Activated CD8-positive, alpha-beta T cell treated with anti-CD3 and anti-CD28 coated beads, Interleukin-2, amount 10 ng/mL, durations not matched to agents 7 days and 5 days (primary cell): ENCODE results near the gene PDCD11. TPM values are rescaled to one million over a fixed set of nuclear protein-coding genes. Genes with fewer than 3 reads are reported as not detected.
"Not testable (repeated sequence)": the region's sequence is repeated elsewhere in the genome, so short reads cannot be mapped to it uniquely, and the experiment has no call there.

Experiments used
- ATAC-seq: fragments of 150-1000 bp; cut with Tn5 transposase; one replicate; pipeline ENCODE4 v1.10.0; 2021; ENCODE audit warnings: moderate library complexity
- CTCF ChIA-PET: fragments of 350-600 bp; sonication (Branson Sonifier 250); formaldehyde crosslinking; loops from one replicate; lab custom pipeline; 2021; ENCODE audit warnings: antibody characterized with exemption; lab: Charles Lee
- POLR2A ChIA-PET: fragments of 350-600 bp; sonication (Branson Sonifier 250); formaldehyde crosslinking; loops from one replicate; lab custom pipeline; 2021; ENCODE audit warnings: antibody characterized with exemption; lab: Charles Lee
- DNase-seq: peaks from one replicate; pipeline ENCODE4 v3.0.0-alpha.2; 2020
- H3K27ac Mint-ChIP-seq: one replicate; pipeline ENCODE4 v1.8.0; 2021; ENCODE audit warnings: mild to moderate bottlenecking, mixed read lengths
- H3K27me3 Mint-ChIP-seq: one replicate; pipeline ENCODE4 v1.8.0; 2021; ENCODE audit warnings: low read depth, mixed read lengths
- H3K36me3 Mint-ChIP-seq: one replicate; pipeline ENCODE4 v1.8.0; 2021; ENCODE audit warnings: low read depth, mixed read lengths
- H3K4me1 Mint-ChIP-seq: one replicate; pipeline ENCODE4 v1.8.0; 2021; ENCODE audit warnings: low read depth, mixed read lengths
- H3K4me3 Mint-ChIP-seq: one replicate; pipeline ENCODE4 v1.8.0; 2021; ENCODE audit warnings: mild to moderate bottlenecking, mixed read lengths
- H3K9me3 Mint-ChIP-seq: one replicate; pipeline ENCODE4 v1.8.0; 2022; ENCODE audit warnings: mixed read lengths; ENCODE audit not compliant: insufficient read depth
- total RNA-seq, 2 experiments: library from RNA; stranded (reverse); gene quantifications; one replicate each; pipeline ENCODE4 v1.2.3, GENCODE V29; 2021

The PDCD11 gene
- total RNA-seq = 10 to 100 TPM; 57.1 to 57.4 TPM

- H3K27me3 Mint-ChIP-seq = no peaks in the 10 kb centered on the region
- peak; percentile 98 for DNase-seq
- peaks cover 55% of the 10 kb centered on the region for H3K36me3 Mint-ChIP-seq
- H3K27ac Mint-ChIP-seq = peak within 1 kb of the TSS; percentile 94
- ChIA-PET POLR2A (interaction anchor here (0.6 to 2.3 kb wide), 4 partner anchors 28 to 204 kb away, joined by 3 to 15 read pairs (median 6); partner anchors contain the start of genes NT5C2 and TAF5), CTCF (interaction anchor here (0.6 to 2.3 kb wide), 8 partner anchors 8 to 90 kb away, joined by 3 to 9 read pairs (median 4); partner anchors contain the start of gene TAF5)
- H3K4me1 Mint-ChIP-seq = peaks cover 48% of the 10 kb centered on the region
- H3K4me3 Mint-ChIP-seq = peak within 1 kb of the TSS; percentile 93
- H3K9me3 Mint-ChIP-seq = no peaks in the 10 kb centered on the region
- peak; percentile 99 for ATAC-seq
These were observed at the start of gene PDCD11, which contains the start of gene ATP5MK for GRCh38 chr10:103396067-103396788. Gene PDCD11 (plus strand): TSS chr10:103396626. CDS start chr10:103398427, 1,801 bp downstream. Gene ATP5MK (minus strand): TSS chr10:103396475. CDS start chr10:103392457, 4,018 bp downstream.

- peaks cover 20% of the 10 kb centered on the region for H3K36me3 Mint-ChIP-seq
- H3K27ac Mint-ChIP-seq = peak overlapping the region; percentile 74
- CTCF ChIA-PET = interaction anchor here (1.0 to 3.0 kb wide), 3 partner anchors 17 to 105 kb away, joined by 3 to 13 read pairs (median 4); no protein-coding TSS in a partner anchor
- peak overlapping the region; percentile 94 for H3K4me3 Mint-ChIP-seq
- no peaks in the 10 kb centered on the region for H3K27me3 Mint-ChIP-seq
- H3K9me3 Mint-ChIP-seq = no peaks in the 10 kb centered on the region
- POLR2A ChIA-PET = interaction anchor here (2.2 kb wide), 1 partner anchor 18 kb away, joined by 15 read pairs; the partner anchor contains the start of gene TAF5
- peaks cover 12% of the 10 kb centered on the region for H3K4me1 Mint-ChIP-seq
- DNase-seq = no peak
- ATAC-seq = peak; percentile 8
These were observed 46.3 kb upstream of the PDCD11 start for GRCh38 chr10:103350175-103350516.

GRCh38 chr10:103350517-103351260 lies 45.7 kb upstream of the PDCD11 start, which contains the start of gene PCGF6:
Gene PCGF6 (minus strand): TSS chr10:103351140. CDS start chr10:103351066, 74 bp downstream.
- H3K36me3 Mint-ChIP-seq = peaks cover 17% of the 10 kb centered on the region
- peak; percentile 85 for ATAC-seq

GRCh38 chr10:103353281-103353680 lies 43.1 kb upstream of the PDCD11 start:
- Mint-ChIP-seq H3K27ac (no peak overlapping the region), H3K9me3 (no peaks in the 10 kb centered on the region), H3K27me3 (no peaks in the 10 kb centered on the region), H3K36me3 (peaks cover 8% of the 10 kb centered on the region), H3K4me3 (no peak overlapping the region), H3K4me1 (peaks cover 12% of the 10 kb centered on the region)
- POLR2A ChIA-PET = no interaction called here
- ATAC-seq (no peak), DNase-seq (no peak)
- CTCF ChIA-PET = interaction anchor here (0.9 to 2.9 kb wide), 3 partner anchors 15 to 63 kb away, joined by 3 to 13 read pairs (median 6); partner anchors contain the start of gene TAF5

More at GRCh38 chr10:103350517-103351260, 45.7 kb upstream of the PDCD11 start, which contains the start of gene PCGF6:
- H3K27ac Mint-ChIP-seq = peak within 1 kb of the TSS; percentile 92
- peak within 1 kb of the TSS; percentile 94 for H3K4me3 Mint-ChIP-seq
- H3K4me1 Mint-ChIP-seq = peaks cover 12% of the 10 kb centered on the region
- DNase-seq = peak; percentile 75
- POLR2A ChIA-PET = interaction anchor here (1.2 to 2.2 kb wide), 2 partner anchors 9 to 18 kb away, joined by 6 to 15 read pairs; partner anchors contain the start of gene TAF5
- no peaks in the 10 kb centered on the region for H3K9me3 Mint-ChIP-seq
- no peaks in the 10 kb centered on the region for H3K27me3 Mint-ChIP-seq
- CTCF ChIA-PET = interaction anchor here (1.0 to 3.0 kb wide), 4 partner anchors 17 to 135 kb away, joined by 3 to 13 read pairs (median 4); no protein-coding TSS in a partner anchor

- POLR2A ChIA-PET = not testable (repeated sequence)
These were observed 41.9 kb upstream of the PDCD11 start for GRCh38 chr10:103354567-103354966.

GRCh38 chr10:103355906-103356599 lies 40.4 kb upstream of the PDCD11 start:
- ATAC-seq (no peak), DNase-seq (no peak)
- no peaks in the 10 kb centered on the region for H3K36me3 Mint-ChIP-seq
- POLR2A ChIA-PET = no interaction called here
- peaks cover 4% of the 10 kb centered on the region for H3K4me1 Mint-ChIP-seq
- H3K27ac Mint-ChIP-seq = no peak overlapping the region
- no peaks in the 10 kb centered on the region for H3K27me3 Mint-ChIP-seq
- no peaks in the 10 kb centered on the region for H3K9me3 Mint-ChIP-seq
- CTCF ChIA-PET = interaction anchor here (1.5 kb wide), 1 partner anchor 22 kb away, joined by 6 read pairs; no protein-coding TSS in a partner anchor
- no peak overlapping the region for H3K4me3 Mint-ChIP-seq

More at GRCh38 chr10:103354567-103354966, 41.9 kb upstream of the PDCD11 start:
- not testable (repeated sequence) for H3K4me3 Mint-ChIP-seq, H3K4me1 Mint-ChIP-seq, H3K36me3 Mint-ChIP-seq, H3K9me3 Mint-ChIP-seq, H3K27me3 Mint-ChIP-seq, H3K27ac Mint-ChIP-seq, ATAC-seq, DNase-seq
- CTCF ChIA-PET = interaction anchor here (2.9 kb wide), 1 partner anchor 13 kb away, joined by 13 read pairs; the partner anchor contains the start of gene TAF5

GRCh38 chr10:103359493-103359892 lies 36.9 kb upstream of the PDCD11 start:
- POLR2A ChIA-PET, H3K36me3 Mint-ChIP-seq, CTCF ChIA-PET, H3K9me3 Mint-ChIP-seq, H3K27me3 Mint-ChIP-seq, DNase-seq, H3K4me1 Mint-ChIP-seq, H3K27ac Mint-ChIP-seq, H3K4me3 Mint-ChIP-seq, ATAC-seq: not testable (repeated sequence)

- CTCF ChIA-PET, H3K9me3 Mint-ChIP-seq, H3K4me3 Mint-ChIP-seq, H3K27me3 Mint-ChIP-seq, H3K36me3 Mint-ChIP-seq, H3K27ac Mint-ChIP-seq, ATAC-seq, DNase-seq, H3K4me1 Mint-ChIP-seq: not testable (repeated sequence)
- POLR2A ChIA-PET = interaction anchor here (0.6 kb wide), 1 partner anchor 23 kb away, joined by 3 read pairs; no protein-coding TSS in a partner anchor
These were observed 35.6 kb upstream of the PDCD11 start for GRCh38 chr10:103360791-103361190.

GRCh38 chr10:103367379-103367781 lies 29.0 kb upstream of the PDCD11 start:
- POLR2A ChIA-PET = interaction anchor here (1.3 to 3.0 kb wide), 5 partner anchors 10 to 175 kb away, joined by 4 to 15 read pairs (median 9); partner anchors contain the start of genes ATP5MK, PCGF6 and PDCD11
- no peaks in the 10 kb centered on the region for H3K9me3 Mint-ChIP-seq
- peaks cover 18% of the 10 kb centered on the region for H3K36me3 Mint-ChIP-seq
- H3K4me3 Mint-ChIP-seq = peak overlapping the region; percentile 89
- DNase-seq (no peak), ATAC-seq (no peak)
- peaks cover 23% of the 10 kb centered on the region for H3K4me1 Mint-ChIP-seq
- peak overlapping the region; percentile 93 for H3K27ac Mint-ChIP-seq
- CTCF ChIA-PET = interaction anchor here (1.0 to 2.4 kb wide), 3 partner anchors 14 to 33 kb away, joined by 4 to 13 read pairs (median 5); partner anchors contain the start of genes ATP5MK and PDCD11
- no peaks in the 10 kb centered on the region for H3K27me3 Mint-ChIP-seq

- ChIA-PET CTCF (interaction anchor here (1.0 to 2.4 kb wide), 3 partner anchors 15 to 34 kb away, joined by 4 to 13 read pairs (median 5); partner anchors contain the start of genes ATP5MK and PDCD11), POLR2A (interaction anchor here (0.6 to 3.0 kb wide), 7 partner anchors 11 to 176 kb away, joined by 3 to 15 read pairs (median 8); partner anchors contain the start of genes ATP5MK, PCGF6 and PDCD11)
- Mint-ChIP-seq H3K4me3 (peak within 1 kb of the TSS; percentile 89), H3K4me1 (peaks cover 23% of the 10 kb centered on the region), H3K27me3 (no peaks in the 10 kb centered on the region), H3K36me3 (peaks cover 18% of the 10 kb centered on the region), H3K9me3 (no peaks in the 10 kb centered on the region), H3K27ac (peak within 1 kb of the TSS; percentile 93)
- peak; percentile 96 for DNase-seq
- ATAC-seq = peak; percentile 64
These were observed 28.5 kb upstream of the PDCD11 start, which contains the start of gene TAF5 for GRCh38 chr10:103367782-103368518. Gene TAF5 (plus strand): TSS chr10:103367976. CDS start chr10:103367990, 14 bp downstream.
